ENCODE results near the gene MICB. TPM values are rescaled to one million over a fixed set of nuclear protein-coding genes. Genes with fewer than 3 reads are reported as not detected.

Gene MICB
- total RNA-seq, 1 experiment from 2014 or later = 72.1 TPM

GRCh38 chr6:31541658-31542521, 43.9 kb downstream of the MICB start, which contains the start of gene DDX39B:
Gene DDX39B, minus strand, starts transcription at chr6:31542003. Its CDS starts 1,471 bp downstream, at chr6:31540532.
- in situ Hi-C loops (cut with HindIII; ENCODE audit: low pct_unique_long_range_greater_than_20kb, low sequenced_read_pairs) (no loop called here), intact Hi-C loops (cut with micrococcal nuclease; ENCODE audit: unreplicated experiment) (loop anchor here (2.0 kb wide), 1 partner anchor 49 kb away; no protein-coding TSS in a partner anchor)
- no TSS peak for BruUV-seq (replicated peaks)
- Histone ChIP-seq H3K4me3 (ENCODE audit: low read depth in 2 of 2, low read length in 2 of 2) (peak within 1 kb of the TSS; percentile 54 to 98), H3K4me1 (ENCODE audit: control insufficient read depth, insufficient read depth, low read length) (peaks cover 19% of the 10 kb centered on the region), H3K27me3 (ENCODE audit: control insufficient read depth, insufficient read depth, low read length) (no peaks in the 10 kb centered on the region), H3K27ac (ENCODE audit: low read length) (peak within 1 kb of the TSS; percentile 97), H3K9me3 (ENCODE audit: control insufficient read depth, insufficient read depth, low read depth, low read length) (no peaks in the 10 kb centered on the region), H3K36me3 (ENCODE audit: control insufficient read depth, insufficient read depth, low read length) (peaks cover 18% of the 10 kb centered on the region)
- no peak; the same call in none of the 2 replicates for TF ChIP-seq SIN3A (IDR thresholded peaks at IDR 0.05; ENCODE audit: borderline replicate concordance, insufficient read depth, low read depth, low read length)
- peak; percentile 90 for TF ChIP-seq POLR2AphosphoS5 (IDR thresholded peaks at IDR 0.05; ENCODE audit: low read depth, low read length)
- TF ChIP-seq, protein P1, sequence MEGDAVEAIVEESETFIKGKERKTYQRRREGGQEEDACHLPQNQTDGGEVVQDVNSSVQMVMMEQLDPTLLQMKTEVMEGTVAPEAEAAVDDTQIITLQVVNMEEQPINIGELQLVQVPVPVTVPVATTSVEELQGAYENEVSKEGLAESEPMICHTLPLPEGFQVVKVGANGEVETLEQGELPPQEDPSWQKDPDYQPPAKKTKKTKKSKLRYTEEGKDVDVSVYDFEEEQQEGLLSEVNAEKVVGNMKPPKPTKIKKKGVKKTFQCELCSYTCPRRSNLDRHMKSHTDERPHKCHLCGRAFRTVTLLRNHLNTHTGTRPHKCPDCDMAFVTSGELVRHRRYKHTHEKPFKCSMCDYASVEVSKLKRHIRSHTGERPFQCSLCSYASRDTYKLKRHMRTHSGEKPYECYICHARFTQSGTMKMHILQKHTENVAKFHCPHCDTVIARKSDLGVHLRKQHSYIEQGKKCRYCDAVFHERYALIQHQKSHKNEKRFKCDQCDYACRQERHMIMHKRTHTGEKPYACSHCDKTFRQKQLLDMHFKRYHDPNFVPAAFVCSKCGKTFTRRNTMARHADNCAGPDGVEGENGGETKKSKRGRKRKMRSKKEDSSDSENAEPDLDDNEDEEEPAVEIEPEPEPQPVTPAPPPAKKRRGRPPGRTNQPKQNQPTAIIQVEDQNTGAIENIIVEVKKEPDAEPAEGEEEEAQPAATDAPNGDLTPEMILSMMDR (IDR thresholded peaks at IDR 0.05) = no peak
- TF ChIP-seq, protein P2, sequence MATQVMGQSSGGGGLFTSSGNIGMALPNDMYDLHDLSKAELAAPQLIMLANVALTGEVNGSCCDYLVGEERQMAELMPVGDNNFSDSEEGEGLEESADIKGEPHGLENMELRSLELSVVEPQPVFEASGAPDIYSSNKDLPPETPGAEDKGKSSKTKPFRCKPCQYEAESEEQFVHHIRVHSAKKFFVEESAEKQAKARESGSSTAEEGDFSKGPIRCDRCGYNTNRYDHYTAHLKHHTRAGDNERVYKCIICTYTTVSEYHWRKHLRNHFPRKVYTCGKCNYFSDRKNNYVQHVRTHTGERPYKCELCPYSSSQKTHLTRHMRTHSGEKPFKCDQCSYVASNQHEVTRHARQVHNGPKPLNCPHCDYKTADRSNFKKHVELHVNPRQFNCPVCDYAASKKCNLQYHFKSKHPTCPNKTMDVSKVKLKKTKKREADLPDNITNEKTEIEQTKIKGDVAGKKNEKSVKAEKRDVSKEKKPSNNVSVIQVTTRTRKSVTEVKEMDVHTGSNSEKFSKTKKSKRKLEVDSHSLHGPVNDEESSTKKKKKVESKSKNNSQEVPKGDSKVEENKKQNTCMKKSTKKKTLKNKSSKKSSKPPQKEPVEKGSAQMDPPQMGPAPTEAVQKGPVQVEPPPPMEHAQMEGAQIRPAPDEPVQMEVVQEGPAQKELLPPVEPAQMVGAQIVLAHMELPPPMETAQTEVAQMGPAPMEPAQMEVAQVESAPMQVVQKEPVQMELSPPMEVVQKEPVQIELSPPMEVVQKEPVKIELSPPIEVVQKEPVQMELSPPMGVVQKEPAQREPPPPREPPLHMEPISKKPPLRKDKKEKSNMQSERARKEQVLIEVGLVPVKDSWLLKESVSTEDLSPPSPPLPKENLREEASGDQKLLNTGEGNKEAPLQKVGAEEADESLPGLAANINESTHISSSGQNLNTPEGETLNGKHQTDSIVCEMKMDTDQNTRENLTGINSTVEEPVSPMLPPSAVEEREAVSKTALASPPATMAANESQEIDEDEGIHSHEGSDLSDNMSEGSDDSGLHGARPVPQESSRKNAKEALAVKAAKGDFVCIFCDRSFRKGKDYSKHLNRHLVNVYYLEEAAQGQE (IDR thresholded peaks at IDR 0.05; ENCODE audit: insufficient read depth in 1 of 2, low read depth in 2 of 2, low read length in 1 of 2) = peak in 1 of 2 experiments; percentile 70; a peak in 2 of 4 replicates
- peak; percentile 39; the same call in 1 of the 2 replicates for TF ChIP-seq TCF7L2 (IDR thresholded peaks at IDR 0.05; ENCODE audit: low read depth, low read length)
- ATAC-seq (peak; percentile 91), DNase-seq (ENCODE audit: low read depth, low spot score) (peak; percentile 86)
- ChIA-PET CTCF (interaction anchor here (0.6 kb wide), 1 partner anchor 60 kb away, joined by 3 read pairs; no protein-coding TSS in a partner anchor), POLR2A (interaction anchor here (0.5 to 1.5 kb wide), 9 partner anchors 12 to 80 kb away, joined by 3 to 8 read pairs (median 4); partner anchors contain the start of gene NCR3)

- Histone ChIP-seq H3K4me1 (ENCODE audit: control insufficient read depth, insufficient read depth, low read length) (peaks cover 23% of the 10 kb centered on the region), H3K9me3 (ENCODE audit: control insufficient read depth, insufficient read depth, low read depth, low read length) (no peaks in the 10 kb centered on the region), H3K4me3 (ENCODE audit: low read depth in 2 of 2, low read length in 2 of 2) (no peak overlapping the region), H3K36me3 (ENCODE audit: control insufficient read depth, insufficient read depth, low read length) (peaks cover 11% of the 10 kb centered on the region), H3K27me3 (ENCODE audit: control insufficient read depth, insufficient read depth, low read length) (no peaks in the 10 kb centered on the region), H3K27ac (ENCODE audit: low read length) (no peak overlapping the region; the same call in 1 of the 2 replicates)
- BruUV-seq (replicated peaks) = no TSS peak
- ChIA-PET CTCF (no interaction called here), POLR2A (interaction anchor here (1.0 kb wide), 1 partner anchor 49 kb away, joined by 3 read pairs; no protein-coding TSS in a partner anchor)
- TF ChIP-seq TCF7L2 (IDR thresholded peaks at IDR 0.05; ENCODE audit: low read depth, low read length) = no peak
- TF ChIP-seq SIN3A (IDR thresholded peaks at IDR 0.05; ENCODE audit: borderline replicate concordance, insufficient read depth, low read depth, low read length) = no peak
- TF ChIP-seq, protein P1 (IDR thresholded peaks at IDR 0.05) = no peak
- TF ChIP-seq, protein P2 (IDR thresholded peaks at IDR 0.05; ENCODE audit: insufficient read depth in 1 of 2, low read depth in 2 of 2, low read length in 1 of 2) = no peak
- no peak for TF ChIP-seq POLR2AphosphoS5 (IDR thresholded peaks at IDR 0.05; ENCODE audit: low read depth, low read length)
- intact Hi-C loops (cut with micrococcal nuclease; ENCODE audit: unreplicated experiment) (no loop called here), in situ Hi-C loops (cut with HindIII; ENCODE audit: low pct_unique_long_range_greater_than_20kb, low sequenced_read_pairs) (no loop called here)
- ATAC-seq = no peak
- no peak for DNase-seq (ENCODE audit: low read depth, low spot score)
These were observed 45.7 kb downstream of the MICB start for GRCh38 chr6:31543639-31544038.
